IMR-90 (cell line): ENCODE data around the gene TTC27.

Experiments
- CEBPB ChIP-seq: IDR thresholded peaks from 2 replicates; pipeline ENCODE4 v1.6.1; 2012; ENCODE audit warnings: low read depth, low read length, improper control_type of control experiment
- CTCF ChIP-seq: conservative IDR thresholded peaks from 2 replicates; pipeline ENCODE4 v1.5.1; 2012; ENCODE audit warnings: mild to moderate bottlenecking, low read depth, low read length, improper control_type of control experiment
- ELK1 ChIP-seq: fragments of 150-350 bp; IDR thresholded peaks from 2 replicates; pipeline ENCODE4 v1.6.1; 2016; ENCODE audit warnings: low read depth, mild to moderate bottlenecking, low read length, moderate library complexity, borderline replicate concordance
- MAFK ChIP-seq: IDR thresholded peaks from 2 replicates; pipeline ENCODE4 v1.6.1; 2012; ENCODE audit warnings: low read depth, low read length, improper control_type of control experiment
- MXI1 ChIP-seq: IDR thresholded peaks from 2 replicates; pipeline ENCODE4 v1.6.1; 2012; ENCODE audit warnings: low read depth, mild to moderate bottlenecking, low read length, moderate library complexity, borderline replicate concordance
- POLR2A ChIP-seq: IDR thresholded peaks from 2 replicates; pipeline ENCODE4 v1.6.1; 2012; ENCODE audit warnings: mild to moderate bottlenecking, low read depth, low read length
- RCOR1 ChIP-seq: IDR thresholded peaks from 2 replicates; pipeline ENCODE4 v1.6.1; 2012; ENCODE audit warnings: mild to moderate bottlenecking, low read length, improper control_type of control experiment; ENCODE audit not compliant: insufficient replicate concordance
- SMC3 ChIP-seq: fragments of 150-350 bp; IDR thresholded peaks from 2 replicates; pipeline ENCODE4 v1.6.1; 2016; ENCODE audit warnings: low read depth, mild to moderate bottlenecking, antibody characterized with exemption, low read length, moderate library complexity

- TF ChIP-seq CTCF, result no peak
- no peak for TF ChIP-seq POLR2A
- no peak for TF ChIP-seq SMC3
- TF ChIP-seq RCOR1, result no peak
- TF ChIP-seq MAFK, result no peak
- no peak for TF ChIP-seq MXI1
- no peak for TF ChIP-seq ELK1
- TF ChIP-seq CEBPB, result no peak
Measured at GRCh38 chr2:32862269-32863055, 234.6 kb downstream of the TTC27 start.
